ENCODE data around the gene NTRK1.

NTRK1 gene

DNA sequence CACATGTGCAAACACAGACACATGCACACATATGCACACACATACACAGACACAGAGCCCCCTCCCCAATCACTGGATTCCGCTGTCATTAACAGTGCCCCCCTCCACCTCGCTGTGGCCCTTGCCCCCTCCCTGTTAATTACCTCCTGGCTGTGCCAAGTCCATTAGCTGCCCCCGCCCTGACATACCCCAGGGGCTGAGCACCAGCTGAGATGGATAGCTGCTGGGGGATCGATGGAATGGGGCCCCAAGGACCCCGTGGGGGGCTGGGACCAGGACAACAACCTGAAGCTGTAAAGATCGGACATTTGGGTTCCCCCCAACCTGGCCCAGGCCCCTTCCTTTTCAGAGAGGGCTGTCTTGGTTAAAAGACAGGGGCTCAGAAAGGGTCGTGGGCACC is 23.3 kb downstream of the NTRK1 start:
- no peak for DNase-seq

DNA sequence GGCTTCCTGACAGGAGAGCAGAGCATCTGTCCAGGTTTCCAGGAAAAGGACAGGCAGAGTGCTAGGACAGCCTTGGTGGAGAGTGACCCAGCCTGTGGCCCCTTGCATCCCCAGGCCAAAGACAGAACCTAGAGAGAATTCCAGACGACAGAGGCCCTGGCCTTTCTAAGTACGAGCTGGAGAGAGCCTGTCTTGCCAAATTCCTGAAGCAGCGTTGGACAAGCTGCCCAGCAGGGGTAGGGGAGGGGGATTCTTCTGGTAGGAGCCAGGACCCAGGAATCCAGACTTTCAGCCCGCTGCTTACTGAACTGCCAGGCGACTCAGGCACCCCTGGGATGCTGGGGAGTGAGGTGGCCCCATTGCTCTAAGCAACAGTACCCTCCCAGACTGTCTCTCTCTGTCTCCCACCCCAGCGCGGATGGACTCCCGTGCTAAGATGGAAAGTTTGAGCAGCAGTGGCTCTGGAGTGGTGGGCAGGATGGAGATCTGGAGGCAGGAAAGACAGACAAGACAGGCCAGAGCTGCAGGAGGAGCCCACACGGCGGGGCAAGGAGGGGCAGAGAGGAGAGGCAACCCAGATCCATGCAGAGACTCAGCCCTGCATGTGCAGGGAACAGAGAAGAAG is 24.0 kb downstream of the NTRK1 start:
- no peak for DNase-seq

DNA sequence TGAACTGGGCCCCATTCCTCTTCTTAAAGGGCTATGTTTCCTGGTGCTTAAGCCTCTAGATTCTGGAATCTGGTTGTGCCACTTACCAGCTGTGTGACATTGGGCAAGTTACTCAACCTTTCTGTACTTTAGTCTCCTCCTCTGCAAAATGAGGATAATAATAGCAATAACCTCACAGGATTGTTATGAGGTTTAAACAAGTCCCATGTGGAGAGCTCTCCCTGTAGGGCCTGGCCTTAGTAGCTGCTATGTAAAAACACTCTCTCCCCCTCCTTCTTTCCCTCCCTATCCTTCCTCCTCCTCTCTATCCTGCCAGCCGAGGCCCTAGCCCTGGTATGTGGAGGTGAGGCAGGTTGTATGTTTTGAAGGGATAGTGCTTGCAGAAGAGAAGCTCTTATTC is 24.6 kb downstream of the NTRK1 start:
- no peak for DNase-seq

DNA sequence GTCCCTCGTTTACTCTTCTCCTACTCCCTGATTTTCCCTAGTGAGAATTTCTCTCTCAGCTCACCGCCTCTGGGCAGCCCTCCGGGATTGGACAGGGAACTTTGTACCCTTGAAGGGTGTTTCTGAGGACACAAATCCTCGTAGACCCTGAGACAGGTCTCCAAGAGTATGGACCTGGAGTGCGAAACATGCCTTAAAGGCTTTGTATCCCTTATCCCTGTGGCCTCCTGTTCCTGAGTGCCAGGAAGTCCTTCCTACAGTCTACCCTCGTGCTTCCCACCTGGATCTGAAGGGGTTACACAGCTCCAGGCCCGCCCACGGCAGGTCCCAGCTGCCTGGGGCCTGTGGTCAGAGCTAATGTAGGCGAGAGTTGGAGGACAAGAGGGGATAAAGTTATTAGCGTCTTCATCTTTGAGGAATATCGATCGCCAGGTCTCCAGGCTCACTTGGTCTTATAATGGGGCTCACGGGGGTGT is 25.3 kb downstream of the NTRK1 start:
- DNase-seq = no peak

DNA sequence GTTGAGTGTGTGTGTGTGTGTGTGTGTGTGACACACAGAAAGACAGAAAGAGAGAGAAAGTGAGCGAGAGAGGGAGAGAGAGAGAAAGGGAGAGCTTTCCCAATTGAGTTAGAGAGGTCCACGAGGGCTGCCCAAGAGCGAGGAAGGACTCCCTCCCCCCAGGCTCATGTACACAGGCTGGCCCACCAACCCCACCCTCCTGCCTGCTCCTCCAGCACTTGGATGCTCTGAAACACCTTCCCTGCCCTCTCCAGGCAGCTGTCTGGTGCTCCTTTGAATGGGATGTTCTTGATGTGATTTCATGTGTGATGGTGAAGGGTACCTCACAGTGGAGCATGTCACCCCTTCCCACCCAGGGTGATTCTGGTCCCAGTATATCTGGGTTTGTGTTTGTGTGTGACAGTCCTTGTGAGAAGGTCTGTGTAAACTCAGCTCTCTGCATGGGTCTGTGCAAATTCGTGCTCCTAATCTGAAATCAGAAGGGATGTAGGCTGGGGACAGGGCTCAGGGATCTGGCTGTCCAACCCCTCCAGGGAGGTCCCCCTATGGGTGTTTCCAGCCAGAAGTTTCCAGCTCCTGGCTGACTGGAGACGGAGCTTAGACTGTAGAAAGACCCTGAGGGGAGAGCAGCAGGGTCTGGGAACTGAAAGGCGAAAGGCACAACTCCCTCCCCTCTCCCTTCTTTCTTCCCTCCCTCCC is 26.1 kb downstream of the NTRK1 start:
- no peak for DNase-seq

DNA sequence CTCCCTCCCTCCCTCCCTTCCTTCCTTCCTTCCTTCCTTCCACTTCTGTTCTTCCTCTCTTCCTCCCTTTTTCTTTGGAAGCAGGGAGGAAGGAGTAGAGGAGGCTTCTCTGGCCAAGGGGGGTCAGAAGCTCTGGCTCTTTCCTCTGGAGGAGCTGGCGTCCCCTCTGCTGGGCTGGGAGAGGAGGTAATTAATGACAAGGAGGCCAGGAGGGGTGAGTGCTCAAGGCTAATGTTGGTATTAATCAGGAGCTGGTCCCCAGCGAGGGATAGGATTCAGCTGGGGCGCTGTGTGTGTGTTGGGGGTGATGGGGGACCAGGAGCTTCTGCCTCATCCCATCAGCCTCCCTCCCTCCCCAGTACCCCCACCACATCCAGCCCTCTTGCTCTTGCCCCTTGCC is 26.7 kb downstream of the NTRK1 start:
- DNase-seq = no peak

DNA sequence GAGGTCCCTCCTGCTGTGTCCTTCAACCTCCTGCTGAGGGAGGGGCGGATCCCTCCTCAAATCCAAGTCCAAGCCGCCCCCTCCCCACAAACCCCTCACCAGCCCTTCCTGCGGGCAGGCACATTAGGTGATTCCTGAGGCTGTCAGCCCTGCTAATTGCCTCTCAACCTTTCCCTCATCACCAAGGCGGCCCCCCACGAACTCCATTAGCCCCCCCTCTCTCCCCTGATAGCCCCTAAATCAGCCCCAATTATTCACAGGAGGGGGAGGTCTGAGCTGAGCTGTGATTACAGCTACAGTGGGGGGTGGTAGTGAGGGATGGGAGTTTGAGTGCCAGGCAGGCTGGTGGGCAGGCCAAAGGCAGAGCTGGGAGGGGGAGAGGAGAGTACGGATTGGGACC is 27.1 kb downstream of the NTRK1 start:
- no peak for DNase-seq

DNA sequence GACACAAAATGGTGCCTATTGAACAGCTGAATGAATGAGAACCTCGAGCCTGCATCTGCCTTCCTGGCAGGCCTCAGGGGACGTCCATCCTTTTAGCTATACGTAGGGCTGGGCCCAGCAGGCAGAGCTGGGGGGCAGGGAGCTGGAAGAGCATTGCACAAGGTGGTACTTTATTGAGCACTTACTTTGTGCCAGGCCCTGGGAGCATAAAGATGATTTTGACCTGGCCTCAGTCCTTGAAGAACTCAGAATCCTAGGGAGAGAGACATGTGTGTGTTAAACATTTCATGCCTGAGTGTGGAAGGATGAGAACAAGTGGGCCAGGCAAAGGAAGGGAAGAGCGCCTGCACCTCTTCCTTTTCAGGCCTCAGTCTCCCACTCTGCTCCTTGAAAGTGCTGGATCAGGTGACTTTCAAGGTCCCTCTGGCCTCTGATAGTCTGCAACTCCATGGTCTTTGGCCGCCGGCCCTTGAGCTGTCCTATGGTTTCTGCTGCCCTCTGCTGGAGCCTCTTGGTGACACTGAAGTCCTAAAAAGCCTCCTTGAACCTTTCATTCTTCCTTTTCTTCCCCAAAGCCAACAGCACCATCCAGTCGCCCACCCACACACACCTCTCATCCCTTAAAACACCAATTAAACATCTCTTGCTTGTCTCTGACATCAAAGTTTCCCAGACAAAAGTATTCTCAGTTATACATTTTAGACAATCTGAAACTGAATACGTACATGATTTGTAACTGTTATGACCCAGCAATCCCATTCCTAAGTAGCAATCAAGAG is 29.3 kb downstream of the NTRK1 start:
- DNase-seq = peak; percentile 69

DNA sequence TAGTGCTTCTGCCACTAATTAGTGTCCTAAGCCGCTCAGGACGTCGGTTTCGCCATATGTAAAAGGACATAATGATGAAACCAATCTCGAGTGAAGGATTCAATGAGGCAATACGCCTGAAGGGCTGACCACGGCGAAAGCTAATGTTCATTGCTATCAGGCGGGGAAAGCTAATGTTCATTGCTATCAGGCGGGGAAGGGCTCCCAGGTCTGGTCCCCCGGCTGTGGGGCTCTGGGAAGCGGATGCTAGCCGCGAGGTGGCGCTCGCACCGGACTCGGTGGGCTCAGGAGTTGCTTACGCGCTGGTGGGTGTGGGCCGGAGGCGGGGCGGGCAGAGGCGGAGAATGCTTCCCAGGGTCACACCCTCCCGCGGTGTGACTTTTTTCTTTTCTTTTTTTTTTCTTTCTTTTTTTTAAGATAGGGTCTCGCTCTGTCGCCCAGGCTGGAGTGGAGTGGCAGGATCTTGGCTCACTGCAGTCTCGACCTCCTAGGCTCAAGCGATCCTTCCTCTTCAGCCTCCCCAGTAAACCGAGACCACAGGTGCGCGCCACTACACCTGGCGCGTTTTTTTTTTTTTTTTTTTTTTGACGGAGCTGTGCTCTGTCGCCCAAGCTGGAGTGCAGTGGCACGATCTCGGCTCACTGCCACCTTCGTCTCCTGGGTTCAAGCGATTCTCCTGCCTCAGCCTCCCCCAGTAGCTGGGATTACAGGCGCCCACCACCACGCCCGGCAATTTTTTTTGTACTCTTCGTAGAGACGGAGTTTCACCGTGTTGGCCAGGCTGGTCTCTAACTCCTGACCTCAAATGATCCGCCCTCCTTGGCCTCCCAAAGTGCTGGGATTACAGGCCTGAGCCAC is 31.8 kb downstream of the NTRK1 start:
- peak; percentile 88 for DNase-seq

DNA sequence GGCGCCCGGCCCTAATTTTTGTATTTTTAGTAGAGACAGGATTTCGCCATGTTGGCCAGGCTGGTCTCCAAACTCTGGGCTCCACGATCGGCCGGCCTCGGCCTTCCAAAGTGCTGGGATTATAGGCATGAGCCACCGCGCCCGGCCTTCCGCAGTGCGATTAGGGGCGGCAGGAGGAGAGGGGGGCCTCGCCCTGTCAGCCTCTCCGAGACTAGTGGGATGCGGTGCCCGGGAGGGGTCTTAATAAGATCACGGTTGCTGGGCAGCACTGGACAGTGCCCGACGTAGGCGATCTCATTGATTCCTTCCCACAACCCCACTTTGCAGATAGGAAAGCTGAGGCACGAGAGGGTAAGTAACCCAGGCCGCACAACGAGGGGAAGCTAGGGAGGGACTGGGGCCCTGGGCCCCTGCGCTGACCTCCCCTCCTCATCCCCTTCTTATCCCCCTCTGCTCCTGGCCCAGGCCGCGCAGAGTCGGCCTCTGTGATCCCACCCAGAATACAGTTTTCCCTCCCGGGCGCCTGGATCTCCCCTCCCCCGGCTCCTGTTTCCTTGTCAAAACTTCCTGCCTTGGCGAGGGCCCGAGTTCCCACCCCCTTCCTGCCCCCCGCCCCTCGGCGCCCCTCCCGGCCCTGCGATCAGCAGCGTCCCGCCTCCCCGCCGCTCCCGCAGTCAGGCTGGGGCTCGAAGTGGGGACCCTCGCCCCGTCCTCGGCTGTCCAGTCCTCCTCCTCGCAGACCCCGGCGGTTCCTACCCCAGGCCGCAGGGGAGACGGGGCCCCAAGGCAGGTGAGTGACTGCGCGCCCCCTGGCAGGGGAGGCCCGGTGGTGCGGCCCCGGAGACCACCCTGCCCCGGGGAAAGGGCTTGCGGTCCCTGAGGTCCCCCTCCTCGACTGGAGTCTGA is 32.6 kb downstream of the NTRK1 start, which contains the start of gene PEAR1:
PEAR1 (plus strand) TSS at position 671 of the 906 bp plus-strand sequence. CDS start 10,209 bp downstream, outside the sequence.
- peak; percentile 78 for DNase-seq

DNA sequence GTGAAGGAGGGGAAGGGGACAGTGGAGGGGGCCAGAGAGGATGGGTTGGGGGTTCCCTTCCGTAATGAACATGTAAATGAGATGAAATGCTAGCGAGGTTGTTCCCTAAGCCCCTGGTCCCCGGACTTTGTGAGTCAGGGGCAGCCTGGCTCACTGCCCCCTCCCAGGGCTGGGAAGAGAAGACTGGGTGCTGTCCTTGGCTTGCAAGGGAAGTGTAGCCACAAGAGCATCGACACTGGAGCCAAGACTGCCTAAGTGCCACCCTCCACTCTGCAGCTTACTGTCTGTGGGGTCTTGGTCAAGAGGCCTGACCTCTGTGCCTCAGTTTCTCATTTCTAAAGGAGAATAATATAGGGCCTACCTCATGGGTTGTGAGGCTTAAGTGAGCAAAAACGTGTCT is 33.3 kb downstream of the NTRK1 start:
- no peak for DNase-seq

DNA sequence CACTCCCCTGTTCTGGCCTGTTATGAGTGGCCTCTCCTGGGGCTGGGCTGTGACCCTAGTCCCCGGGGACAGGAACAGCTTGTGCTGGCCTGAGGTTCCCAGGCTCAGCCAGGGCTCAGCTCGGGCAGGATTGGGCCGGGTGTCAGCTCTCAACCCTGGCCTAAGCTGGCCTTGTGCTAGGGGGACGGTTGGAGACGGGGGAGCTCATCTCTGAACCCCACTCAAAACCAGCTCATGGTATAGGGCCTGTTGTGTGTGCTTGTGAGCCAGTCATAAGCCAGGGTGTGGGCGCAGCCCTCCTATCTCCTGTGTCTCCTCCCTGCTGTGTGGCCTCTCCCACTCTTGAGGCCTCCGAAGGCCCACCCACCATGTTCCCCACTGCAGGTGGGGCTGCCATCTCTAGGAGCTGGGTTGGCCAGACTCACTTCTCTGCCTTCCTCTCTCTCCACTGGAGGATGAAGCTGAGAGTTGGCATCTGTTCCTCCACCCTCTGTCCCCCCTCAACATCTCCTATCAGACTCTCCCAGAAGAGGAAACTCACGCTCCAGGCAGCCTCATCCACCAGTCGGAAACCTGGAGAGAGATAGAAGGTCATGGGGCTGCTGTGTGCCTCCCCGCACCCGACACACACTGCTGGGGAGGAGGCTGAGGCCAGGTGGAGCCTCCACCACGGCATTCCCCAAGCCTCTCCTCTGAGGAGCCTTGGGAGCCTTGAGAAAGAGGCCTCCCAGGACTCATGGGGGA is 34.2 kb downstream of the NTRK1 start:
- peak; percentile 66 for DNase-seq

DNA sequence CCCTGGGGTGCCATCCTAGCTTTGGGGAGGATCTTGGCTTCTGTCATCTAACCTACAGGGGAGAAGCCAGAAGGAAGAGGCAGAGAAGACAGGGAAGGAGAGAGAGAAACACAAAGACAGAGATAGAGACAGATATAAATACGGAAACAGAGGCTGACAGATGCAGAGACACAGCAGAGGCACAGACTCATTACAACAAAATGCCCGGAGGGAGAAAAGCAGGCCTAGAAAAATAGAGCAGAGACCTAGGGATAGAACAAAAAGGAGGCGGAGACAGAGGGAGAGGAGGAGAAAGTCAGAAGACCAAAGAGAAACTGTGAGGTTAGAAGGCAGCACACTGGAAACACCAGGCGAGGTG is 34.8 kb downstream of the NTRK1 start:
- peak; percentile 51 for DNase-seq

DNA sequence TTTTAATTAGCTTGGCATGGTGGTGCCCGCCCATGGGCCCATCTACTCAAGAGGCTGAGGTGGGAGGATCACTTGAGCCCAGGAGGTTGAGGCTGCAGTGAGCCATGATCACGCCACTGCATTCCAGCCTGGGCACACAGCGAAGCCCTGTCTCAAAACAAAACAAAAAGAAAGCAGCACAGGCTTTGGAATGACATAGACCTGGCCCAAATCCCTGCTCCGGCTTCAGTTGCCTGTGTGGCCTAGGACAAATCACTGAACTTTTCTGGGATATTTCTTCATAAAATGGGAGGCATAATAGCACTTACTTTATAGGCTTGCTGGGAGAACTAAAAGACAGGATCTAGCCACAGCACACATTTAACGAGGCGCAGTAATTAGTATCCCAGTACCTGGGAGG is 35.3 kb downstream of the NTRK1 start:
- DNase-seq = no peak

DNA sequence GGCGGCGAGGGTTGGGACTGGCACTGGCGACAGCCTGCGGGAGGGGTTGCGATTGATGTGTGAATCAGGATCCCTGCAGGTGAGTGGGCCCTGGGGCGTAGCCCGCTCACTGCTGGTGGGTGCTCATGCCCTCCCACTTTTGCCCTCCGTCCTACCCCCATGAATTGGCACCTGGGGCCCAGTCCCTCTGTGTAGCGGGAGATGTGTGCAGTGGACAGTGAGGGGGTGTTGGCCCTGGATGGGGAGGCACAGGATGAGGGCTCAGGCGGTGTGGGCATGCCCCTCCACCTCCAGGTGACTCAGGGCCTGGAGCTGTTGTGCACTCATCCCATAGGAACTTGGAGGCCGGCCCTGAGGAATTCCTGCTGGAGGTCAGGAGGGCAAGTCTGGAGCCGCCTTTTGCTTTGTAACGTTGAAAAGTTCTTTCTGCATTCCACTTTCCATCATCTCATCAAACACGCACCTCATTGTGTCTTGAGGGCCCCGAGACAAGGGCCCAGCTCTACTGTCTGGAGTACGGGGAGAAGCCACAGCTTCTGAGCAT is 35.9 kb downstream of the NTRK1 start:
- DNase-seq = peak; percentile 97

DNA sequence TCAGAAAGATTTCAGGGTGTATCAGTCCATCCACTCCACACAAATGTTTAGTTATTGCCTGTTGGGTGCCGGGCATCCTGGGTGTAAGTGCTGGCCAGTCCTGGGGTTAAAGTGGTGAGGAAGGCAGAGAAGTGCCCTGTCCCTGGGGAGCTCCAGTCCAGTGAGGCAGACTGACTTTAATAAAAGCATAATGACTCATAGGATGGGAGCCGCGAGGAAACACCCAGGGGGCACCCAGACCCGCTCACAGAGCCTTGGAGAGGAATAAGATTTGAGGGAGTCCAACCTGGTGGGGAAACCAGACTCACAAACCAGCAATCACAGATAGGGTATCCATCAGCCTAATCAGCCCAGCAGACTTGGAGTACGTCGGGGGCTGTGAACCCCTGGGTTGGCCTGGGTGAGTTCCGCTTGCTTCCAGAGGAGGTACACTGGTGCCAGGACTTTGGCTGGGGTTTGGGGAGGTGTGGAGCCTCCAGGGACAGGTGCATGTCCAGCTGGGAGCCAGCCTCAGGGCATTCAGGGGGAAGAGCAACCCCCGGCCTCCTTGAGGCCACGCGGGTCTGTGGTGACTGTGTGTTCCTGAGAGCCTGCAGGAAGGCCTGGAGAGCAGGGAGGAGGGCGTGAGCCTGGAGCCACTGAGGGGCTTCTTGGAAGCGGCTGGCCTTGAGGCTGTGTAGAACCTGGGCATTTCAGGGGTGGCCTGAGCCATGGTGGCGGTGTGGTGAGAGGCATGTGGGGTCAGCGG is 36.6 kb downstream of the NTRK1 start:
- DNase-seq = peak; percentile 83

DNA sequence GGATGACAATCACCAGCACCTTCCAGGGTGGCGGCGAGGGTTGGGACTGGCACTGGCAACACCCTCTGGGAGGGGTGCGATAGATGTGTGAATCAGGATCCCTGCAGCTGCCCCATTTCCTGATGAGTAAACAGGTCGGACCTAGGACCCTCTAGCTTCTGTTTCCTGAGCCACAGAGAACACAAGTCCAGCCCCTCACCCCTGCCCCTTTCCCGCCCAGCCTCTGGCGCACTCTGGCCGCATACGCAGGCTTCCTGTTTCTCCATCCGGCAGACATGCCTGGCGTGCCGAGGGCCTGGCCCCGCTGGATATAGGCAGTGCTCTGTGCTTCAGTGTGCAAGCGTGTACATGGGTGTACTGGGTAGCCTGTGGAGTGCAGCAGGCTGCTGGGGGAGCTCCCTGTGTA is 37.5 kb downstream of the NTRK1 start:
- DNase-seq = peak; percentile 75

DNA sequence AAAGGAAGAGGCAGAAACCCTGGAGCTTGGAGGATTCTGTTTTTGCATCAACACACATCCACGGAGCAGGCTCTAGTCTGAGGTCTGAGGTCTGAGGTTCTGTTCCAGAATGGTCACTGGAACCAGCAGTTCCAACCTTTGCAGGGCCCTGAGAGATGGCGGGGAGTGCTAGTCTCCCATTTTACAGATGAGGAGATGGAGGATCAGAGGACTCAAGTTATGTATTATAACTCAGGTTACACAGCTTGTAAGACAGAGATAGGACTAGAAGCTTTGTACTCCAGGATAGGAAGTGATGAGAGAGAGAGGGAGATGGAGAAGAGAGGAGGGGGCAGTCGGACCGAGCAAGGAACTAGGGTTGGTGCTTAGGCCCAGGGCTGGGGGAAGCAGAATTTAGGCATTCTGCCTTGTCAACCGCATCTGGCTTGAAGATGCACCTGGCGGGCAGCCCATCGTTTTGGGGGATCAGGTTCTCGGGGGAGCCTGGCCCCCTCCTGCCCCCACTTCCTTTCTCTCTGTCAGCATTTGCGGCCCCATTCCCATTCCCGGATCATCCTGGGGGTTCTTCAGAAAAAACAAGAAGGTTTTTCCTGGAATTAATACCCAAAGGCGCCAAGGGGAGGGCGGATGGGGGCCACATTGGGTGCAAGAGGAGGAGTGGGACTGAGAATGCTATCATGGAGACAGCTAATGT is 38.5 kb downstream of the NTRK1 start:
- DNase-seq = no peak

DNA sequence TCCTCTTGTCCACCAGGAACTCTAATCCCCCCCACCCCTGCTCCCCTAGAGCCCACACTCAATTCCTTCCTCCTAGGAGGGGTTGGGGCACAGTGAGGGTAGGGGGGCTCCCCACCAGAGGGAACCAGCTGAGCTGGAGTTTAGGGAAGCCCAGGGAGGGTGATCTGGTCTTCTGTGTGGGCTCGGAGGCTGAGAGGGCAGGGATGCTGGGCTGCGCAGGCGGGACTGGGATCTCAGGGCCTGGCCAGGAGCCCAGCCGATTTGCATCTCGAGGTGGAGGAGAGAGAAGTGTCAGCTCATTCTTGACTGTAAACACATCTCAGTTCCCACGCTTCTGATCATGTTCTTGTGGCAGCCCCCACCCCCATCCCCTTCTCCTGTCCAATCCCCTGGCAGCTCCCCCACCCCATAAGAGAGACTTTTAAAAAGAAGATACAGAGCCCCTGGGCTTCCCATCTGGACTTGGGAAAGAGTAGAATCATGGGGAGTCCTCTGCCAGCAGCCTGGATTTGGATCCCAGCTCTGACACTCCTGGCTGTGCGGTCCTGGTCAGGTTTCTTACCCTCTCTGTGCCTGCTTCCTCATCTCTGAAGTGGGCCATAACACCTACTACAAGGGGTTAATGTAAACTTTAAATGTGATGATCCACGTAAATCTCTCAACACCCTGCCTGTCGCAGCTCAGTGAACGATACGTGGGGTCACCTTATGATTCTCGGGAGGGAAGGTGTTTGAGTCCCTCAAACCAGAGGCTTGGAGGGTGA is 39.5 kb downstream of the NTRK1 start:
- DNase-seq = peak; percentile 76
